MCF 10A (cell line): ENCODE data around the gene LRRC58. TPM values are rescaled to one million over a fixed set of nuclear protein-coding genes. Genes with fewer than 3 reads are reported as not detected.

ENCODE experiments used
- BruUV-seq: library from RNA; stranded (reverse); fragments of 400-500 nt; replicated peaks from 2 replicates; lab custom pipeline; 2021; lab: Mats Ljungman, UMichigan
- CTCF ChIA-PET: fragments of 300-600 bp; sonication (Branson Sonifier 250); formaldehyde crosslinking; extraction: SDS; loops from one replicate; lab custom pipeline; 2021; ENCODE audit warnings: antibody characterized with exemption, inconsistent platforms; lab: Yijun Ruan, JAX
- POLR2A ChIA-PET: fragments of 300-600, 350-650 bp; sonication (Branson Sonifier 250); formaldehyde crosslinking; extraction: SDS; loops from one replicate; lab custom pipeline; 2020; ENCODE audit warnings: antibody characterized with exemption, inconsistent platforms; lab: Yijun Ruan, JAX
- DNase-seq: peaks from one replicate; pipeline ENCODE4 v3.0.0-alpha.2; 2018; ENCODE audit not compliant: unreplicated experiment
- H3K27ac Mint-ChIP-seq: one replicate; pipeline ENCODE4 v1.8.0; 2022; ENCODE audit warnings: mild to moderate bottlenecking, low read depth, mixed read lengths; ENCODE audit not compliant: unreplicated experiment
- H3K27me3 Mint-ChIP-seq: one replicate; pipeline ENCODE4 v1.8.0; 2022; ENCODE audit warnings: mixed read lengths; ENCODE audit not compliant: insufficient read depth, unreplicated experiment
- H3K36me3 Mint-ChIP-seq: one replicate; pipeline ENCODE4 v1.8.0; 2022; ENCODE audit warnings: mild to moderate bottlenecking, moderate library complexity, mixed read lengths; ENCODE audit not compliant: insufficient read depth, unreplicated experiment
- H3K4me1 Mint-ChIP-seq: one replicate; pipeline ENCODE4 v1.8.0; 2022; ENCODE audit warnings: mixed read lengths; ENCODE audit not compliant: insufficient read depth, unreplicated experiment
- H3K4me3 Mint-ChIP-seq: one replicate; pipeline ENCODE4 v1.8.0; 2022; ENCODE audit warnings: mild to moderate bottlenecking, moderate library complexity, mixed read lengths; ENCODE audit not compliant: unreplicated experiment
- H3K9me3 Mint-ChIP-seq: one replicate; pipeline ENCODE4 v1.8.0; 2022; ENCODE audit warnings: mixed read lengths; ENCODE audit not compliant: unreplicated experiment
- CTCF ChIP-seq: fragments of 200-600 bp; IDR thresholded peaks from one replicate; pipeline ENCODE4 v1.8.0; 2022; ENCODE audit warnings: antibody characterized with exemption, mild to moderate bottlenecking; ENCODE audit not compliant: unreplicated experiment
- intact Hi-C: fragments of 100-400 bp; cut with micrococcal nuclease; formaldehyde crosslinking; loops from 2 replicates; pipeline ENCODE4 v1.14.1; 2022
- total RNA-seq: library from RNA; stranded (reverse); gene quantifications from 2 replicates; pipeline ENCODE4 v1.2.3, GENCODE V29; 2022

LRRC58 gene
- total RNA-seq, 1 experiment from 2014 or later = 25.8 TPM

GRCh38 chr3:120370463-120370862, 21.3 kb upstream of the LRRC58 start:
- H3K27me3 Mint-ChIP-seq = peaks cover 24% of the 10 kb centered on the region
- TF ChIP-seq CTCF = no peak

GRCh38 chr3:120369037-120369467, 19.9 kb upstream of the LRRC58 start:
- peaks cover 6% of the 10 kb centered on the region for H3K4me1 Mint-ChIP-seq

More at GRCh38 chr3:120370463-120370862, 21.3 kb upstream of the LRRC58 start:
- H3K27ac Mint-ChIP-seq = no peak overlapping the region
- ChIA-PET CTCF (no interaction called here), POLR2A (interaction anchor here (0.5 kb wide), 1 partner anchor 47 kb away, joined by 3 read pairs; no protein-coding TSS in a partner anchor)
- H3K9me3 Mint-ChIP-seq = no peaks in the 10 kb centered on the region
- intact Hi-C loops = no loop called here
- H3K36me3 Mint-ChIP-seq = no peaks in the 10 kb centered on the region
- DNase-seq = no peak
- no TSS peak for BruUV-seq
- H3K4me3 Mint-ChIP-seq = no peak overlapping the region
- H3K4me1 Mint-ChIP-seq = no peaks in the 10 kb centered on the region

GRCh38 chr3:120368172-120368571, 19.0 kb upstream of the LRRC58 start:
- H3K36me3 Mint-ChIP-seq = no peaks in the 10 kb centered on the region
- H3K4me1 Mint-ChIP-seq = peaks cover 6% of the 10 kb centered on the region
- BruUV-seq = no TSS peak
- no peak for DNase-seq
- POLR2A ChIA-PET = no interaction called here
- CTCF ChIA-PET = no interaction called here
- H3K27me3 Mint-ChIP-seq = peaks cover 24% of the 10 kb centered on the region
- no peaks in the 10 kb centered on the region for H3K9me3 Mint-ChIP-seq
- no peak overlapping the region for H3K27ac Mint-ChIP-seq
- intact Hi-C loops = no loop called here
- TF ChIP-seq CTCF = no peak
- H3K4me3 Mint-ChIP-seq = no peak overlapping the region

More at GRCh38 chr3:120369037-120369467, 19.9 kb upstream of the LRRC58 start:
- Mint-ChIP-seq H3K9me3 (no peaks in the 10 kb centered on the region), H3K27ac (no peak overlapping the region), H3K4me3 (no peak overlapping the region), H3K36me3 (no peaks in the 10 kb centered on the region), H3K27me3 (peaks cover 24% of the 10 kb centered on the region)
- POLR2A ChIA-PET = interaction anchor here (1.3 kb wide), 1 partner anchor 19 kb away, joined by 5 read pairs; no protein-coding TSS in a partner anchor
- intact Hi-C loops = no loop called here
- CTCF ChIA-PET = interaction anchor here (0.9 kb wide), 2 partner anchors 48 to 124 kb away, joined by 3 to 4 read pairs; no protein-coding TSS in a partner anchor
- DNase-seq = no peak
- no TSS peak for BruUV-seq
- no peak for TF ChIP-seq CTCF

GRCh38 chr3:120364821-120365220, 15.7 kb upstream of the LRRC58 start:
- ChIA-PET CTCF (interaction anchor here (0.6 kb wide), 3 partner anchors 120 to 371 kb away, joined by 3 to 4 read pairs (median 3); no protein-coding TSS in a partner anchor), POLR2A (no interaction called here)
- TF ChIP-seq CTCF = no peak
- no peaks in the 10 kb centered on the region for H3K9me3 Mint-ChIP-seq
- H3K27ac Mint-ChIP-seq = no peak overlapping the region
- no peaks in the 10 kb centered on the region for H3K27me3 Mint-ChIP-seq
- intact Hi-C loops = no loop called here
- no TSS peak for BruUV-seq
- peaks cover 6% of the 10 kb centered on the region for H3K4me1 Mint-ChIP-seq
- H3K36me3 Mint-ChIP-seq = no peaks in the 10 kb centered on the region
- DNase-seq = no peak
- no peak overlapping the region for H3K4me3 Mint-ChIP-seq
